ENCODE measurements around the gene KLHL29. TPM values are rescaled to one million over a fixed set of nuclear protein-coding genes. Genes with fewer than 3 reads are reported as not detected.

The KLHL29 gene
- total and polyA plus RNA-seq, 2 donors (not counting 3 experiments of a cell fraction or from before 2014, with no cell fraction given) = 4.6 to 12.7 TPM

DNA sequence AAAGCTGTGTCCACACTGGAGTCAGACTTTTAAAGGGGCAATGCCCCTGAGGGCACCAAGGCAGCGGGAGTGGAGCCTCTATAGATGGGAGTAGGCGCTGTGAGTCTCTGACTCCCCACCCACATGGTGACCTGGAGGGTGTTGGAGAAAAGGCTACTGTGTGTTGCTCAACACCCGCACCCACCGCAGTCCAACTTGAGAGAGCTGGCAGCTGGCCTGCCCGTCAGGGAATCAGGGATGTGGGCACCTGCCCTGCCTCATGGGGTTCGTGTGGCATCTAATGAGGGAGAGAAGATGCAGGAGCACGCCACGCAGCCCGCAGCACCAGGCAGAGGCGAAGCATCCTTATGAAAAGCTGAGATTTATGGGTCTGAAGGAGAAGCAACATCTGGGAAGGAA is 84.2 kb downstream of the KLHL29 start:
- no peak overlapping the region for H3K4me2 ChIP-seq (ENCODE audit: insufficient read depth, low read length)
- no peak overlapping the region for H3K4me3 ChIP-seq (replicated peaks in 1 of 3; ENCODE audit: insufficient read depth in 1 of 3, low read depth in 1 of 3, low read length in 3 of 3)
- H3K27ac ChIP-seq (ENCODE audit: insufficient read depth, low read depth, low read length) = no peak overlapping the region
- H3K9me1 ChIP-seq (replicated peaks; ENCODE audit: control insufficient read depth, extremely low read depth, insufficient read depth, low read length) = no peaks in the 10 kb centered on the region
- H3K27me3 ChIP-seq (ENCODE audit: control insufficient read depth in 2 of 2, insufficient read depth in 2 of 2, low read length in 2 of 2) = no peaks in the 10 kb centered on the region
- H3K79me2 ChIP-seq (ENCODE audit: control insufficient read depth, insufficient read depth, low read length) = no peaks in the 10 kb centered on the region
- no peaks in the 10 kb centered on the region for H3K9me3 ChIP-seq (replicated peaks; ENCODE audit: control insufficient read depth, insufficient read depth, low read length)
- H3K9ac ChIP-seq (replicated peaks; ENCODE audit: extremely low read depth, insufficient read depth, low read length) = no peak overlapping the region
- ChIA-PET POLR2A (no interaction called here), CTCF (no interaction called here)
- TF ChIP-seq EZH2 (IDR thresholded peaks at IDR 0.05; ENCODE audit: borderline replicate concordance, low read depth, low read length, severe bottlenecking) (no peak), GATA2 (IDR thresholded peaks at IDR 0.05; ENCODE audit: insufficient read depth, insufficient read length, low read depth, low read length) (no peak), POLR2A (IDR thresholded peaks at IDR 0.05; ENCODE audit: low read depth, low read length) (no peak), FOS (IDR thresholded peaks at IDR 0.05; ENCODE audit: borderline replicate concordance, insufficient read depth, low read length) (no peak), POLR2AphosphoS5 (IDR thresholded peaks at IDR 0.05; ENCODE audit: insufficient read depth, low read depth, low read length) (no peak), JUN (IDR thresholded peaks at IDR 0.05; ENCODE audit: borderline replicate concordance, insufficient read depth, insufficient read length, low read depth) (no peak)
- TF ChIP-seq, protein P1, sequence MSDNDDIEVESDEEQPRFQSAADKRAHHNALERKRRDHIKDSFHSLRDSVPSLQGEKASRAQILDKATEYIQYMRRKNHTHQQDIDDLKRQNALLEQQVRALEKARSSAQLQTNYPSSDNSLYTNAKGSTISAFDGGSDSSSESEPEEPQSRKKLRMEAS (IDR thresholded peaks at IDR 0.05; ENCODE audit: insufficient read depth, insufficient read length) = no peak
- TF ChIP-seq, protein P2, sequence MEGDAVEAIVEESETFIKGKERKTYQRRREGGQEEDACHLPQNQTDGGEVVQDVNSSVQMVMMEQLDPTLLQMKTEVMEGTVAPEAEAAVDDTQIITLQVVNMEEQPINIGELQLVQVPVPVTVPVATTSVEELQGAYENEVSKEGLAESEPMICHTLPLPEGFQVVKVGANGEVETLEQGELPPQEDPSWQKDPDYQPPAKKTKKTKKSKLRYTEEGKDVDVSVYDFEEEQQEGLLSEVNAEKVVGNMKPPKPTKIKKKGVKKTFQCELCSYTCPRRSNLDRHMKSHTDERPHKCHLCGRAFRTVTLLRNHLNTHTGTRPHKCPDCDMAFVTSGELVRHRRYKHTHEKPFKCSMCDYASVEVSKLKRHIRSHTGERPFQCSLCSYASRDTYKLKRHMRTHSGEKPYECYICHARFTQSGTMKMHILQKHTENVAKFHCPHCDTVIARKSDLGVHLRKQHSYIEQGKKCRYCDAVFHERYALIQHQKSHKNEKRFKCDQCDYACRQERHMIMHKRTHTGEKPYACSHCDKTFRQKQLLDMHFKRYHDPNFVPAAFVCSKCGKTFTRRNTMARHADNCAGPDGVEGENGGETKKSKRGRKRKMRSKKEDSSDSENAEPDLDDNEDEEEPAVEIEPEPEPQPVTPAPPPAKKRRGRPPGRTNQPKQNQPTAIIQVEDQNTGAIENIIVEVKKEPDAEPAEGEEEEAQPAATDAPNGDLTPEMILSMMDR (IDR thresholded peaks at IDR 0.05; ENCODE audit: extremely low read depth in 1 of 2, insufficient read depth in 1 of 2, low read depth in 1 of 2, low read length in 2 of 2) = no peak
- dilution Hi-C loops (cut with MboI; ENCODE audit: extremely low pct_ligation_motif_present, low sequenced_read_pairs) = no loop called here
- intact Hi-C loops (cut with micrococcal nuclease) = loop anchor here (10.0 kb wide), 1 partner anchor 154 kb away; no protein-coding TSS in a partner anchor
- no TSS peak for BruUV-seq (replicated peaks)
- no peaks in the 10 kb centered on the region for H3K4me1 ChIP-seq (ENCODE audit: control insufficient read depth, extremely low read depth, insufficient read depth, low read length)
- no peak for FAIRE-seq
- no peak for DNase-seq (ENCODE audit: low read depth, low spot score)
- H3K36me3 ChIP-seq (ENCODE audit: control insufficient read depth in 2 of 2, extremely low read depth in 1 of 2, insufficient read depth in 2 of 2, low read length in 2 of 2) = no peaks in the 10 kb centered on the region
- H2AFZ ChIP-seq (ENCODE audit: low read depth, low read length) = no peak overlapping the region
- H4K20me1 ChIP-seq (replicated peaks; ENCODE audit: control insufficient read depth, extremely low read depth, insufficient read depth, low read length) = no peaks in the 10 kb centered on the region

All from endothelial cell of umbilical vein (primary cell).